HG03159 (cell line): ENCODE measurements around the gene AMOT.

Experiments
- ATAC-seq: cut with Tn5 transposase; IDR thresholded peaks from one replicate; pipeline ENCODE4 v1.9.1; 2021; ENCODE audit warnings: mild to moderate bottlenecking, moderate library complexity; ENCODE audit not compliant: unreplicated experiment

Gene AMOT

GRCh38 chrX:112753116-112753515 lies 87.5 kb downstream of the AMOT start:
- ATAC-seq = no peak

GRCh38 chrX:112751076-112751475 lies 89.6 kb downstream of the AMOT start:
- no peak for ATAC-seq

- ATAC-seq = no peak
Observed at GRCh38 chrX:112746812-112747595, 93.6 kb downstream of the AMOT start.

- peak; percentile 50 for ATAC-seq
Observed at GRCh38 chrX:112738347-112739033, 102.1 kb downstream of the AMOT start.

GRCh38 chrX:112736310-112736709 lies 104.3 kb downstream of the AMOT start:
- no peak for ATAC-seq

GRCh38 chrX:112735147-112735546 lies 105.5 kb downstream of the AMOT start:
- ATAC-seq = no peak

GRCh38 chrX:112734290-112734689 lies 106.3 kb downstream of the AMOT start:
- no peak for ATAC-seq

GRCh38 chrX:112731793-112732192 lies 108.8 kb downstream of the AMOT start:
- ATAC-seq = no peak
